HEK293 (cell line): ENCODE measurements around the gene ADAMTS2.

Experiments
- ZNF140 ChIP-seq: fragments of 450-650 bp; formaldehyde crosslinking; IDR thresholded peaks from 2 replicates; pipeline ENCODE4 v1.5.1; 2016; ENCODE audit warnings: missing biosample characterization, missing genetic modification characterization
- TF ChIP-seq, protein P1 (sequence below): fragments of 450-650 bp; formaldehyde crosslinking; IDR thresholded peaks from 2 replicates; pipeline ENCODE4 v1.5.1; 2016; ENCODE audit warnings: missing biosample characterization, missing genetic modification characterization
- TF ChIP-seq, protein P2 (sequence below): fragments of 450-650 bp; formaldehyde crosslinking; IDR thresholded peaks from 2 replicates; pipeline ENCODE4 v1.5.1; 2016; ENCODE audit warnings: missing biosample characterization, missing genetic modification characterization

DNA sequence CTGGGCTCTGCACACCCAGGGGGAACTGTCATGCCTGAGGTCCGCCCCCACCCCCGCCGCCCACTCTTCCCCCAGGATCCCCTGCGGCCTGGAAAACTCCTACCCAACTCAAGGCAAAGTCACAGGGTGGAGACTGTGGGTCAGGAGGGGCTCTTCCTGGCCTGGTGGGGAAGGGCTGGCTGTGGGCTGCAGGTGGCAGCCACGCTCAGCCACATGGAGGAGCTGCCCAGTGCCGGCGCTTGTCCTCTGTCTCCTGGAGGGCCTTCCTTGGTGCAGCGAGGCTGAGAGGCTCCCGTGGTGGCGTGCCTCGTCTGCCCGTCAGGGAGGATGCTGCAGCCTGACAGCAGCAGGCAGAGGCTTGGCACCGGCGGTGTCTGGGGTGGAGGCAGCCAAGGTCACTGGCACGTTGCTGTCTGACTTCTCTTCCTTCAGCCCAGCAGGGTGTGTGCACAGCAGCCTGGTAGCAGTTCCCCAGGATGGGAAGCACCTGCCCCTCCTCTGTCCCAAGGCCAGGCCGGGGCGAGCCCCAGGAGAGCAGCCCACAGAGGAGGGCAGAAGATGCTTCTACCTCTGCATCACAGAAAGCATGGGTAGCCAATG, 78.1 kb downstream of the ADAMTS2 start:
- TF ChIP-seq ZNF140 (tag by site-specific recombination): no peak
- TF ChIP-seq, protein P1, sequence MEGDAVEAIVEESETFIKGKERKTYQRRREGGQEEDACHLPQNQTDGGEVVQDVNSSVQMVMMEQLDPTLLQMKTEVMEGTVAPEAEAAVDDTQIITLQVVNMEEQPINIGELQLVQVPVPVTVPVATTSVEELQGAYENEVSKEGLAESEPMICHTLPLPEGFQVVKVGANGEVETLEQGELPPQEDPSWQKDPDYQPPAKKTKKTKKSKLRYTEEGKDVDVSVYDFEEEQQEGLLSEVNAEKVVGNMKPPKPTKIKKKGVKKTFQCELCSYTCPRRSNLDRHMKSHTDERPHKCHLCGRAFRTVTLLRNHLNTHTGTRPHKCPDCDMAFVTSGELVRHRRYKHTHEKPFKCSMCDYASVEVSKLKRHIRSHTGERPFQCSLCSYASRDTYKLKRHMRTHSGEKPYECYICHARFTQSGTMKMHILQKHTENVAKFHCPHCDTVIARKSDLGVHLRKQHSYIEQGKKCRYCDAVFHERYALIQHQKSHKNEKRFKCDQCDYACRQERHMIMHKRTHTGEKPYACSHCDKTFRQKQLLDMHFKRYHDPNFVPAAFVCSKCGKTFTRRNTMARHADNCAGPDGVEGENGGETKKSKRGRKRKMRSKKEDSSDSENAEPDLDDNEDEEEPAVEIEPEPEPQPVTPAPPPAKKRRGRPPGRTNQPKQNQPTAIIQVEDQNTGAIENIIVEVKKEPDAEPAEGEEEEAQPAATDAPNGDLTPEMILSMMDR (tag by site-specific recombination): no peak
- TF ChIP-seq, protein P2, sequence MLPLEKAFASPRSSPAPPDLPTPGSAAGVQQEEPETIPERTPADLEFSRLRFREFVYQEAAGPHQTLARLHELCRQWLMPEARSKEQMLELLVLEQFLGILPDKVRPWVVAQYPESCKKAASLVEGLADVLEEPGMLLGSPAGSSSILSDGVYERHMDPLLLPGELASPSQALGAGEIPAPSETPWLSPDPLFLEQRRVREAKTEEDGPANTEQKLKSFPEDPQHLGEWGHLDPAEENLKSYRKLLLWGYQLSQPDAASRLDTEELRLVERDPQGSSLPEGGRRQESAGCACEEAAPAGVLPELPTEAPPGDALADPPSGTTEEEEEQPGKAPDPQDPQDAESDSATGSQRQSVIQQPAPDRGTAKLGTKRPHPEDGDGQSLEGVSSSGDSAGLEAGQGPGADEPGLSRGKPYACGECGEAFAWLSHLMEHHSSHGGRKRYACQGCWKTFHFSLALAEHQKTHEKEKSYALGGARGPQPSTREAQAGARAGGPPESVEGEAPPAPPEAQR: no peak
